EL (cell line): ENCODE data around the gene NCOA1.
"Not testable (repeated sequence)": the region's sequence is repeated elsewhere in the genome, so short reads cannot be mapped to it uniquely, and the experiment has no call there.

ENCODE experiments used
- DNase-seq: peaks from one replicate; pipeline ENCODE4 v3.0.0-alpha.2; 2016

The NCOA1 gene

GRCh38 chr2:24509425-24509824 lies 18.4 kb downstream of the NCOA1 start:
- DNase-seq = no peak

GRCh38 chr2:24509840-24510239 lies 18.8 kb downstream of the NCOA1 start:
- DNase-seq = no peak

- DNase-seq = no peak
These were observed 19.7 kb downstream of the NCOA1 start for GRCh38 chr2:24510771-24511170.

GRCh38 chr2:24511198-24511597 lies 20.1 kb downstream of the NCOA1 start:
- no peak for DNase-seq

GRCh38 chr2:24511894-24512293 lies 20.8 kb downstream of the NCOA1 start:
- no peak for DNase-seq

GRCh38 chr2:24512404-24512803 lies 21.4 kb downstream of the NCOA1 start:
- DNase-seq = no peak

- DNase-seq = no peak
These were observed 21.8 kb downstream of the NCOA1 start for GRCh38 chr2:24512831-24513230.

GRCh38 chr2:24513281-24514071 lies 22.4 kb downstream of the NCOA1 start:
- no peak for DNase-seq

- no peak for DNase-seq
These were observed 23.8 kb downstream of the NCOA1 start for GRCh38 chr2:24514820-24515219.

GRCh38 chr2:24515335-24515734 lies 24.3 kb downstream of the NCOA1 start:
- peak; percentile 18 for DNase-seq

- DNase-seq = no peak
These were observed 24.8 kb downstream of the NCOA1 start for GRCh38 chr2:24515831-24516230.

GRCh38 chr2:24517247-24517646 lies 26.2 kb downstream of the NCOA1 start:
- DNase-seq = no peak

GRCh38 chr2:24520175-24520574 lies 29.1 kb downstream of the NCOA1 start:
- no peak for DNase-seq

GRCh38 chr2:24521162-24521857 lies 30.3 kb downstream of the NCOA1 start:
- DNase-seq = no peak

- DNase-seq = no peak
These were observed 31.1 kb downstream of the NCOA1 start for GRCh38 chr2:24521975-24522639.

- no peak for DNase-seq
These were observed 36.5 kb downstream of the NCOA1 start for GRCh38 chr2:24527536-24527935.

- no peak for DNase-seq
These were observed 39.7 kb downstream of the NCOA1 start for GRCh38 chr2:24530796-24531195.

- not testable (repeated sequence) for DNase-seq
These were observed 40.6 kb downstream of the NCOA1 start for GRCh38 chr2:24531610-24532009.

- DNase-seq = not testable (repeated sequence)
These were observed 41.0 kb downstream of the NCOA1 start for GRCh38 chr2:24532057-24532456.

- not testable (repeated sequence) for DNase-seq
These were observed 42.5 kb downstream of the NCOA1 start for GRCh38 chr2:24533574-24533973.

- no peak for DNase-seq
These were observed 47.7 kb downstream of the NCOA1 start for GRCh38 chr2:24538720-24539119.

- DNase-seq = no peak
These were observed 48.2 kb downstream of the NCOA1 start for GRCh38 chr2:24539258-24539657.

GRCh38 chr2:24540011-24540477 lies 49.0 kb downstream of the NCOA1 start:
- no peak for DNase-seq

GRCh38 chr2:24541621-24542020 lies 50.6 kb downstream of the NCOA1 start:
- DNase-seq = no peak
